Head of caudate nucleus (tissue), 42 donors: ENCODE measurements around the gene TSPAN17.
"Not testable (repeated sequence)": the region's sequence is repeated elsewhere in the genome, so short reads cannot be mapped to it uniquely, and the experiment has no call there.

Experiments used
- DNase-seq, 42 donors: peaks; one replicate each; pipeline versions ENCODE4 v3.0.0 to v3.0.0-alpha.2; 2020 to 2021; ENCODE audit warnings: mixed read lengths in 7 of 42
- intact Hi-C: fragments of 100-400 bp; cut with DNase I; formaldehyde crosslinking; loops from one replicate; pipeline ENCODE4 v1.15.0; 2022

TSPAN17 gene

GRCh38 chr5:176692839-176693476 lies 45.7 kb downstream of the TSPAN17 start:
- intact Hi-C loops = no loop called here
- DNase-seq = no peak

- intact Hi-C loops = no loop called here
- no peak for DNase-seq
Measured at GRCh38 chr5:176693477-176693851, 46.2 kb downstream of the TSPAN17 start.

GRCh38 chr5:176694146-176694545 lies 46.9 kb downstream of the TSPAN17 start:
- intact Hi-C loops = no loop called here
- no peak for DNase-seq

- intact Hi-C loops = no loop called here
- no peak for DNase-seq
Measured at GRCh38 chr5:176694631-176695030, 47.3 kb downstream of the TSPAN17 start.

GRCh38 chr5:176695073-176695472 lies 47.8 kb downstream of the TSPAN17 start:
- DNase-seq = no peak
- intact Hi-C loops = no loop called here

GRCh38 chr5:176697267-176697933 lies 50.1 kb downstream of the TSPAN17 start:
- intact Hi-C loops = no loop called here
- no peak for DNase-seq

- DNase-seq = no peak
- intact Hi-C loops = no loop called here
Measured at GRCh38 chr5:176697934-176698538, 50.8 kb downstream of the TSPAN17 start.

GRCh38 chr5:176699446-176699845 lies 52.2 kb downstream of the TSPAN17 start:
- DNase-seq, intact Hi-C loops: not testable (repeated sequence)

GRCh38 chr5:176700239-176700847 lies 53.1 kb downstream of the TSPAN17 start:
- DNase-seq = peak; percentile 18 to 86 (median 66)
- intact Hi-C loops = no loop called here

GRCh38 chr5:176702671-176703641 lies 55.7 kb downstream of the TSPAN17 start:
- intact Hi-C loops = no loop called here
- DNase-seq = no peak

GRCh38 chr5:176703857-176704256 lies 56.6 kb downstream of the TSPAN17 start:
- intact Hi-C loops = no loop called here
- DNase-seq = no peak

GRCh38 chr5:176704355-176704754 lies 57.1 kb downstream of the TSPAN17 start:
- intact Hi-C loops = no loop called here
- no peak for DNase-seq

- no peak for DNase-seq
- intact Hi-C loops = no loop called here
Measured at GRCh38 chr5:176704817-176705216, 57.5 kb downstream of the TSPAN17 start.
